Gastrocnemius medialis (tissue), 4 donors: ENCODE results near the gene YY1AP1. TPM values are rescaled to one million over a fixed set of nuclear protein-coding genes. Genes with fewer than 3 reads are reported as not detected.
"Not testable (repeated sequence)": the region's sequence is repeated elsewhere in the genome, so short reads cannot be mapped to it uniquely, and the experiment has no call there.

Experiments
- ATAC-seq, 2 donors: fragments of 150-250 bp; one replicate each; pipeline ENCODE4 v1.9.1; 2016
- DNase-seq, 2 donors: peaks; one replicate each; pipeline ENCODE4 v3.0.0-alpha.2; 2019
- H3K27ac ChIP-seq, 4 donors: fragments of 200-600 bp; sonication (generic); 1 replicate in 1 of 4; 2 replicates in 3 of 4; pipeline ENCODE4 v1.5.1; 2016 to 2018; ENCODE audit warnings: mild to moderate bottlenecking in 2 of 4, moderate library complexity in 1 of 4
- H3K27me3 ChIP-seq, 3 donors: fragments of 200-600 bp; sonication (generic) in 2 of 3; 1 replicate in 1 of 3; 2 replicates in 2 of 3; pipeline versions ENCODE4 v1.5.1 to v1.6.0; 2016 to 2019; ENCODE audit warnings: mild to moderate bottlenecking in 1 of 3, moderate library complexity in 1 of 3
- H3K36me3 ChIP-seq, 2 donors: fragments of 200-600 bp; sonication (generic) in 1 of 2; one replicate each; pipeline ENCODE4 v1.5.1; 2017 to 2018
- H3K4me1 ChIP-seq, 2 donors: fragments of 200-600 bp; sonication (generic) in 1 of 2; one replicate each; pipeline ENCODE4 v1.5.1; 2016 to 2017; ENCODE audit warnings: mild to moderate bottlenecking in 2 of 2
- H3K4me3 ChIP-seq, 4 donors: fragments of 200-600 bp; sonication (generic) in 3 of 4; 1 replicate in 1 of 4; 2 replicates in 3 of 4; pipeline ENCODE4 v1.5.1; 2016 to 2019; ENCODE audit warnings: mild to moderate bottlenecking in 2 of 4
- H3K9me3 ChIP-seq, 3 donors: fragments of 200-600 bp; sonication (generic) in 2 of 3; 1 replicate in 1 of 3; 2 replicates in 2 of 3; pipeline ENCODE4 v1.5.1; 2016 to 2019
- POLR2A ChIP-seq, 2 donors: fragments of 450-650 bp; IDR thresholded peaks; one replicate each; pipeline ENCODE4 v1.6.1; 2017; ENCODE audit warnings: antibody characterized with exemption in 2 of 2, mild to moderate bottlenecking in 2 of 2, moderate library complexity in 2 of 2
- in situ Hi-C, 4 donors: fragments of 200-750 bp; cut with MboI; loops; one replicate each; pipeline versions ENCODE4 v1.15.0 to v1.8.0; 2017; ENCODE audit warnings: low sequenced_read_pairs in 4 of 4
- intact Hi-C: fragments of 100-400 bp; cut with DNase I; formaldehyde crosslinking; loops from one replicate; pipeline ENCODE4 v1.15.1; 2023; ENCODE audit warnings: low total_unique reads
- total RNA-seq, 4 donors: library from RNA; depleted of rRNA; stranded (reverse); fragments of >200 nt; gene quantifications; one replicate each; pipeline versions ENCODE4 v1.1.0 to v1.2.3, GENCODE V29; 2016
- TF ChIP-seq, protein P1 (sequence below), 5 experiments: fragments of 450-650 bp in 3 of 5; fragments of 200-600 bp in 2 of 5; sonication (generic) in 2 of 5; IDR thresholded peaks in 4 of 5; conservative IDR thresholded peaks in 1 of 5; 1 replicate in 4 of 5; 2 replicates in 1 of 5; pipeline ENCODE4 v1.5.1; 2016 to 2019; ENCODE audit warnings: antibody characterized with exemption in 5 of 5, mild to moderate bottlenecking in 3 of 5, moderate library complexity in 3 of 5

Gene YY1AP1
- total RNA-seq, 4 donors from 2014 or later = 81.6 to 162 (median 120) TPM

DNA sequence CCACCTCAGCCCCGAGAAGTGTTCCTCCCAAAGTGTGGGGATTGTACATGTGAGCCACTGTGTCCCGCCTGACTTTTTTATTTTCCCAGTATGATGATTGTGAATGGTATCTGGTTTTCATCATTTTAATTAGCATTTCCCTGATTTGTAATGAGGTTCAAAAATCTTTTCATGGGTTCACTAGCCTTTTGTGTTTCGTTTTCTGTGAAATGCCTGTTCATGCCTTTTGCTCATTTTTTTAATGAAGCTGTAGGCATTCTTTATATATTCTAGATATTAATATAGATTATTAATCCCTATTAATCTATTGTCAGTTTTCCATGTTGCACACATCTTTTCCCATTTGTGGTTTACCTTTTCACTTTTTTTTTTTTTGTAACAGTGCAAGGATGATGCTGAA is 20.8 kb upstream of the YY1AP1 start:
- TF ChIP-seq, protein P1, sequence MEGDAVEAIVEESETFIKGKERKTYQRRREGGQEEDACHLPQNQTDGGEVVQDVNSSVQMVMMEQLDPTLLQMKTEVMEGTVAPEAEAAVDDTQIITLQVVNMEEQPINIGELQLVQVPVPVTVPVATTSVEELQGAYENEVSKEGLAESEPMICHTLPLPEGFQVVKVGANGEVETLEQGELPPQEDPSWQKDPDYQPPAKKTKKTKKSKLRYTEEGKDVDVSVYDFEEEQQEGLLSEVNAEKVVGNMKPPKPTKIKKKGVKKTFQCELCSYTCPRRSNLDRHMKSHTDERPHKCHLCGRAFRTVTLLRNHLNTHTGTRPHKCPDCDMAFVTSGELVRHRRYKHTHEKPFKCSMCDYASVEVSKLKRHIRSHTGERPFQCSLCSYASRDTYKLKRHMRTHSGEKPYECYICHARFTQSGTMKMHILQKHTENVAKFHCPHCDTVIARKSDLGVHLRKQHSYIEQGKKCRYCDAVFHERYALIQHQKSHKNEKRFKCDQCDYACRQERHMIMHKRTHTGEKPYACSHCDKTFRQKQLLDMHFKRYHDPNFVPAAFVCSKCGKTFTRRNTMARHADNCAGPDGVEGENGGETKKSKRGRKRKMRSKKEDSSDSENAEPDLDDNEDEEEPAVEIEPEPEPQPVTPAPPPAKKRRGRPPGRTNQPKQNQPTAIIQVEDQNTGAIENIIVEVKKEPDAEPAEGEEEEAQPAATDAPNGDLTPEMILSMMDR (IDR thresholded peaks at IDR 0.05 in 4 of 5, conservative IDR thresholded peaks at IDR 0.05 in 1 of 5) = no peak
- no peak for TF ChIP-seq POLR2A (IDR thresholded peaks at IDR 0.05)
- intact Hi-C loops = no loop called here

DNA sequence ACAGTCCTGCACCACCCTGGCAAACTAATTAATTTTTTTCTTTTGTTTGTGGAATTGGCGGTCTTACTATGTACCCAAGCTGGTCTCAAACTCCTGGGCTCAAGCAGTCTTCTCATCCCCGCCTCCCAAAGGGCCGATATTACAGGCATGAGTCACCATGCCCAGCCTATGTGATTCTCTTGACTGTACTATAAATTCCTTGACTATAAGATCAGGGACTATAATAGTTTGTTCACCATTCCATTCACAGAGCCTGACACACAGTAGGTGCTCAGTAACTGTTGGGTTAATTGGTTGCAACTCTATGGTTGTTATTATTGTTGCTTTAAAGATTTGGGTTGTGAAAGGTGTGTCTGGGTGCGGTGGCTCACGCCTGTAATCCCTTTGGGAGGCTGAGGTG is 17.6 kb upstream of the YY1AP1 start:
- H3K27me3 ChIP-seq = no peaks in the 10 kb centered on the region
- H3K4me1 ChIP-seq = peaks cover 0 to 2% of the 10 kb centered on the region in 2 donors
- TF ChIP-seq POLR2A (IDR thresholded peaks at IDR 0.05) = no peak
- TF ChIP-seq, protein P1 (IDR thresholded peaks at IDR 0.05 in 4 of 5, conservative IDR thresholded peaks at IDR 0.05 in 1 of 5) = no peak
- H3K4me3 ChIP-seq = no peak overlapping the region
- no peaks in the 10 kb centered on the region for H3K9me3 ChIP-seq
- intact Hi-C loops (no loop called here), in situ Hi-C loops (no loop called here)
- peaks cover 0 to 11% of the 10 kb centered on the region in 2 donors for H3K36me3 ChIP-seq
- DNase-seq (no peak), ATAC-seq (no peak)
- H3K27ac ChIP-seq = no peak overlapping the region

More for the DNA sequence above, 20.8 kb upstream of the YY1AP1 start:
- H3K4me1 ChIP-seq = peaks cover 0 to 10% of the 10 kb centered on the region in 2 donors
- no peaks in the 10 kb centered on the region for H3K9me3 ChIP-seq
- peaks cover 0 to 16% of the 10 kb centered on the region in 2 donors for H3K36me3 ChIP-seq
- no peak for DNase-seq
- in situ Hi-C loops = no loop called here
- no peak for ATAC-seq
- no peak overlapping the region for H3K27ac ChIP-seq
- H3K4me3 ChIP-seq = no peak overlapping the region
- H3K27me3 ChIP-seq = no peaks in the 10 kb centered on the region

DNA sequence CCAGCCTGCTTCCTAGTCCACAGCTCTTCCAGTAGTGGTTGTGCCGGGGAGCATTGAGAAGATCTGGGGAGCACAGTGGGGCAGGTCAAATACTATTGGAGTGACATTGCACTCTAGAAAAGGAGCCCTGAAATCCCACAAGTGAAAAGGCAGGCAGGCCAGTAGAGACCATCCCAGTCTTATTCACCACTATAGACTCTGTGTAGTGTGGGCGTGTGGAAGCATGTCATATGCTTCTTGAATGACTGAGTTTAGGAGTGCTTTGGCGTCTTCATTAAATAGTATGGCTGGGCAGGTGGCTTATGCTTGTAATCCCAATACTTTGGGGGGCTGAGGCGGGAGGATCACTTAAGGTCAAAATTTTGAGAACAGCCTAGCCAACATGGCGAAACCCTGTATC is 15.8 kb upstream of the YY1AP1 start:
- not testable (repeated sequence) for H3K4me3 ChIP-seq

DNA sequence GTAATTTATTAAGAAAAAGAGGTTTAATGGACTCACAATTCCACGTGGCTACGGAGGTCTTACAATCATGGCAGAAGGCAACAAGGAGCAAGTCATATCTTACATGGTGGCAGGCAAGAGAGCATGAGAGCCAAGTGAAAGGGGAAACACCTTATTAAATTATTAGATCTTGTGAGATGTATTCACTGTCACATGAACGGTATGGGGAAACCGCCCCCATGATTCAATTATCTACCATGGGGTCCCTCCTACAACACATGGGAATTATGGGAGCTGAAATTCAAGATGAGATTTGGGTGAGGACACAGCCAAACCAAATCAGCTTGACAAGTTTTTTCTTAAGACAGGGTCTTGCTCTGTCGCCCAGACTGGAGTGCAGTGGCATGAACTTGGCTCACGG is 14.6 kb upstream of the YY1AP1 start:
- no peaks in the 10 kb centered on the region for H3K4me1 ChIP-seq
- H3K4me3 ChIP-seq = no peak overlapping the region
- H3K27ac ChIP-seq = no peak overlapping the region
- TF ChIP-seq, protein P1 (IDR thresholded peaks at IDR 0.05 in 4 of 5, conservative IDR thresholded peaks at IDR 0.05 in 1 of 5) = no peak
- no peak for TF ChIP-seq POLR2A (IDR thresholded peaks at IDR 0.05)
- no peaks in the 10 kb centered on the region for H3K36me3 ChIP-seq
- no peaks in the 10 kb centered on the region for H3K27me3 ChIP-seq
- in situ Hi-C loops (no loop called here), intact Hi-C loops (no loop called here)
- no peaks in the 10 kb centered on the region for H3K9me3 ChIP-seq
- no peak for DNase-seq
- ATAC-seq = no peak

More for the DNA sequence above, 15.8 kb upstream of the YY1AP1 start:
- H3K36me3 ChIP-seq, DNase-seq, intact Hi-C loops, H3K9me3 ChIP-seq, in situ Hi-C loops, H3K27ac ChIP-seq, H3K27me3 ChIP-seq, H3K4me1 ChIP-seq, ATAC-seq: not testable (repeated sequence)

DNA sequence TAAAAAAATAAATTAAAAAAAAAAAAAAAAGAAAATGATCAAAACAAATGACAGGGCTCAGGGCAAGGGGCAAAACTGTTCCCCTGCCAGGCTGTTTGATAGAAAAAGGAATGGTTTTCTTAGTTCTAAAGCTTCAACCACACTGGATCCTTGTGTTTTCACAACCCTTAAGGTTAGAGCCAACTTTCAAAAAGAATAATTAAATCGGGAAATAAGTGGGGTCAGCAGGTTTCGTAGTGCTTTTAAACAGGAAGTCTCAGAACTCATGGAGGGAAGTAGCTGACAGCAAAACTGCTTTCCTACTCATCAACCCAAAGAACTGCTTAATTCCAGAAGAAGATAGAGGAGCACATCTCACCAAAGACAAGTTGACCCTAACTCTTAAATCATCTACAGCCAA is 13.1 kb upstream of the YY1AP1 start:
- H3K4me3 ChIP-seq, H3K9me3 ChIP-seq, H3K27ac ChIP-seq, in situ Hi-C loops, H3K4me1 ChIP-seq, H3K36me3 ChIP-seq, intact Hi-C loops, H3K27me3 ChIP-seq, DNase-seq, ATAC-seq: not testable (repeated sequence)

DNA sequence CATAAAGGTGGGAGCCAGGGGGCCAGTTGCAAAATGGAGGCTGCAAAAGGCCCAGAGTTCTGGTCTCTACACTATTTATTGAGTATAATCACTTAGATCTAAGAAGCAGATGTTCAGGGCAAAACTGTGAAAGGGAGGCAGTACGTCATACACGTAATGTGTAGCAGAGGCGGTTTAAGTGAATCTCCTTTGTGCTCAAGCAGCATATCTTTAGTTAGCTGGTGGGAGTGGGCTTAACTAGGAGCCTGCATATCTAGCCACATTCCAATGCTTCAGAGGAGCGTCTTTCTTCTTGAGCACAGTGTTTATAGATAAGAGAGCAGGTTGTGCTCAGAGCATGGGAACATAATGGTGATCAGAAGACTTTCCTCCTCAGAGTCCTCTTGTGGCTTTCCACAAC is 10.5 kb upstream of the YY1AP1 start:
- intact Hi-C loops, in situ Hi-C loops, DNase-seq, H3K9me3 ChIP-seq, H3K36me3 ChIP-seq, ATAC-seq, H3K27ac ChIP-seq, H3K4me3 ChIP-seq, H3K27me3 ChIP-seq: not testable (repeated sequence)
- H3K4me1 ChIP-seq = peaks cover 25 to 28% of the 10 kb centered on the region in 2 donors
